Caco-2 (cell line): ENCODE data around the gene GPR3. TPM values are rescaled to one million over a fixed set of nuclear protein-coding genes. Genes with fewer than 3 reads are reported as not detected.

ENCODE experiments used
- BruUV-seq: library from RNA; stranded (reverse); fragments of 400-500 nt; replicated peaks from 2 replicates; lab custom pipeline; 2021; lab: Mats Ljungman, UMichigan
- CTCF ChIA-PET: fragments of 300-600 bp; sonication (Branson Sonifier 250); formaldehyde crosslinking; loops from one replicate; lab custom pipeline; 2022; ENCODE audit warnings: antibody characterized with exemption; lab: Charles Lee
- POLR2A ChIA-PET: fragments of 300-600 bp; sonication (Branson Sonifier 250); formaldehyde crosslinking; loops from one replicate; lab custom pipeline; 2022; ENCODE audit warnings: antibody characterized with exemption; lab: Charles Lee
- DNase-seq, 2 experiments: peaks; one replicate each; pipeline versions ENCODE4 v3.0.0 to v3.0.0-alpha.2; 2020 to 2022
- H3K27me3 ChIP-seq: replicated peaks from 2 replicates; pipeline ENCODE4 v1.6.0; 2011; ENCODE audit warnings: low read length; ENCODE audit not compliant: control insufficient read depth, insufficient read depth
- H3K36me3 ChIP-seq: 2 replicates; pipeline ENCODE4 v1.5.1; 2011; ENCODE audit warnings: low read length; ENCODE audit not compliant: control insufficient read depth, insufficient read depth
- H3K4me1 ChIP-seq: fragments of 250-450 bp; sonication (Bioruptor Pico); 2 replicates; pipeline ENCODE4 v1.5.1; 2020; ENCODE audit warnings: mild to moderate bottlenecking
- H3K4me3 ChIP-seq: 2 replicates; pipeline ENCODE4 v1.5.1; 2011; ENCODE audit warnings: low read depth, mild to moderate bottlenecking, control low read depth, low read length
- H3K9me3 ChIP-seq: fragments of 250-450 bp; sonication (Bioruptor Pico); 2 replicates; pipeline ENCODE4 v1.5.1; 2020; ENCODE audit warnings: mild to moderate bottlenecking, moderate library complexity
- H3K27ac Mint-ChIP-seq: one replicate; pipeline ENCODE4 v1.8.0; 2022; ENCODE audit warnings: mixed read lengths; ENCODE audit not compliant: unreplicated experiment
- H3K27me3 Mint-ChIP-seq: one replicate; pipeline ENCODE4 v1.8.0; 2022; ENCODE audit warnings: mixed read lengths; ENCODE audit not compliant: insufficient read depth, unreplicated experiment
- H3K36me3 Mint-ChIP-seq: one replicate; pipeline ENCODE4 v1.8.0; 2022; ENCODE audit warnings: mild to moderate bottlenecking, mixed read lengths; ENCODE audit not compliant: insufficient read depth, unreplicated experiment
- H3K4me1 Mint-ChIP-seq: one replicate; pipeline ENCODE4 v1.8.0; 2022; ENCODE audit warnings: low read depth, mixed read lengths; ENCODE audit not compliant: unreplicated experiment
- H3K4me3 Mint-ChIP-seq: one replicate; pipeline ENCODE4 v1.8.0; 2022; ENCODE audit warnings: mild to moderate bottlenecking, moderate library complexity, mixed read lengths; ENCODE audit not compliant: unreplicated experiment
- H3K9me3 Mint-ChIP-seq: one replicate; pipeline ENCODE4 v1.8.0; 2022; ENCODE audit warnings: mixed read lengths; ENCODE audit not compliant: unreplicated experiment
- intact Hi-C: fragments of 100-400 bp; cut with micrococcal nuclease; formaldehyde crosslinking; loops from one replicate; pipeline ENCODE4 v1.10.0; 2022; ENCODE audit not compliant: unreplicated experiment
- total RNA-seq: library from RNA; stranded (reverse); gene quantifications from 2 replicates; pipeline ENCODE4 v1.2.3, GENCODE V29; 2022
- TF ChIP-seq, protein P1 (sequence below), 2 experiments: fragments of 200-600 bp in 1 of 2; IDR thresholded peaks; 1 replicate in 1 of 2; 2 replicates in 1 of 2; pipeline versions ENCODE4 v1.5.1 to v1.8.0; 2011 to 2022; ENCODE audit warnings: antibody characterized with exemption in 1 of 2, control low read depth in 1 of 2, inconsistent platforms in 1 of 2, low read depth in 1 of 2, low read length in 1 of 2, mild to moderate bottlenecking in 1 of 2, moderate library complexity in 1 of 2; ENCODE audit not compliant: insufficient read depth in 1 of 2, severe bottlenecking in 1 of 2, unreplicated experiment in 1 of 2

The GPR3 gene
- total RNA-seq, 1 experiment from 2014 or later = 0.91 TPM

DNA sequence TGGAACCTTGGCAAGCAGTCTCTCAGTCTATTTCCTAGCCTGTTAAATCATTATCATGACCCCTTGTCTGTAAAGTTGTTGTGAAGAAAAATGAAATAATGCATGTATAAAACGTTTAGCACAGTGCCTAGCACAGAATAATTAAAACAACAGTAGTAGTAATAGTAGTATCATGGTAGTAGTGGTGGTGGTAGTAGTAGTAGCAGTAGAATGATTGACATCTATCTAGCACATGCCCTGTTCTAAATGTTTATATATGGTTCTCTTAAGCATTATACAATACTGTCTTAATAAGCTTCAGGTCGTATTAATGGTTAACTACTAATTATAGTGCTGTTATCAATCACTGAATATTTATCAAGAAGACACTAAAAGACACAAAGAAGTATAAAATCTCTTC lies 46.7 kb downstream of the GPR3 start:
- no TSS peak for BruUV-seq
- Mint-ChIP-seq H3K4me1 (no peaks in the 10 kb centered on the region), H3K9me3 (no peaks in the 10 kb centered on the region), H3K36me3 (peaks cover 8% of the 10 kb centered on the region), H3K4me3 (no peak overlapping the region), H3K27ac (no peak overlapping the region), H3K27me3 (no peaks in the 10 kb centered on the region)
- H3K36me3 ChIP-seq = no peaks in the 10 kb centered on the region; the same call in 1 of the 2 replicates
- DNase-seq = no peak
- intact Hi-C loops = no loop called here
- ChIA-PET POLR2A (no interaction called here), CTCF (no interaction called here)
- TF ChIP-seq, protein P1, sequence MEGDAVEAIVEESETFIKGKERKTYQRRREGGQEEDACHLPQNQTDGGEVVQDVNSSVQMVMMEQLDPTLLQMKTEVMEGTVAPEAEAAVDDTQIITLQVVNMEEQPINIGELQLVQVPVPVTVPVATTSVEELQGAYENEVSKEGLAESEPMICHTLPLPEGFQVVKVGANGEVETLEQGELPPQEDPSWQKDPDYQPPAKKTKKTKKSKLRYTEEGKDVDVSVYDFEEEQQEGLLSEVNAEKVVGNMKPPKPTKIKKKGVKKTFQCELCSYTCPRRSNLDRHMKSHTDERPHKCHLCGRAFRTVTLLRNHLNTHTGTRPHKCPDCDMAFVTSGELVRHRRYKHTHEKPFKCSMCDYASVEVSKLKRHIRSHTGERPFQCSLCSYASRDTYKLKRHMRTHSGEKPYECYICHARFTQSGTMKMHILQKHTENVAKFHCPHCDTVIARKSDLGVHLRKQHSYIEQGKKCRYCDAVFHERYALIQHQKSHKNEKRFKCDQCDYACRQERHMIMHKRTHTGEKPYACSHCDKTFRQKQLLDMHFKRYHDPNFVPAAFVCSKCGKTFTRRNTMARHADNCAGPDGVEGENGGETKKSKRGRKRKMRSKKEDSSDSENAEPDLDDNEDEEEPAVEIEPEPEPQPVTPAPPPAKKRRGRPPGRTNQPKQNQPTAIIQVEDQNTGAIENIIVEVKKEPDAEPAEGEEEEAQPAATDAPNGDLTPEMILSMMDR (IDR thresholded peaks at IDR 0.05; ENCODE audit: insufficient read depth in 1 of 2, low read depth in 1 of 2, low read length in 1 of 2, severe bottlenecking in 1 of 2, unreplicated experiment in 1 of 2) = no peak
- no peaks in the 10 kb centered on the region for H3K9me3 ChIP-seq
- H3K27me3 ChIP-seq = no peaks in the 10 kb centered on the region
- no peak overlapping the region for H3K4me3 ChIP-seq
- H3K4me1 ChIP-seq = no peaks in the 10 kb centered on the region

DNA sequence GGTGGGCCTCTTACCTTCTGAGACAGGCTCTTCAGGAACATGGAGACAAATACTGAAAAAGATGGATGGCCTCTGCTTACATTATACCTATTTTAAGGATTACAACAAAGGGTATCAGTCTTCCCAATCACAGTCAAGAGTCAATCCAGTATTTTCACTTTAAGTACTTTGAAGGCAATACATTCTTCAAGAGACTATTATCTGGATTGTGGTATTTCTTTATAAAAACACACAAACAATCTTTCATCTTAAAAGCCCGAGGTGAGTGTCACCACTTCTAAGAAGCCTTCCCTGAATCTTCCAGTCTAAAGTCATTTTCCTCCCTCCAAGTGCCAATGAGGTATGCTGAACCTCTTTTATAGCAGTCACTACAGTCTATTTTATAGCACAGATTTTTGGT lies 52.2 kb downstream of the GPR3 start:
- ChIA-PET POLR2A (no interaction called here), CTCF (no interaction called here)
- no TSS peak for BruUV-seq
- intact Hi-C loops = no loop called here
- Mint-ChIP-seq H3K4me3 (no peak overlapping the region), H3K27ac (no peak overlapping the region), H3K27me3 (no peaks in the 10 kb centered on the region), H3K36me3 (peaks cover 13% of the 10 kb centered on the region), H3K4me1 (no peaks in the 10 kb centered on the region), H3K9me3 (no peaks in the 10 kb centered on the region)
- DNase-seq = no peak
- Histone ChIP-seq H3K4me3 (no peak overlapping the region), H3K27me3 (no peaks in the 10 kb centered on the region), H3K4me1 (no peaks in the 10 kb centered on the region), H3K9me3 (no peaks in the 10 kb centered on the region), H3K36me3 (no peaks in the 10 kb centered on the region)
- TF ChIP-seq, protein P1 (IDR thresholded peaks at IDR 0.05; ENCODE audit: insufficient read depth in 1 of 2, low read depth in 1 of 2, low read length in 1 of 2, severe bottlenecking in 1 of 2, unreplicated experiment in 1 of 2) = no peak

Other genes starting within 250 kb of the GPR3 start
- 28.9 and 31.0 TPM in 2 replicates for gene SLC9A1, start 237.5 kb upstream of the GPR3 start, total RNA-seq
- gene WDTC1, start 158.0 kb upstream of the GPR3 start, total RNA-seq = 15.1 and 17.2 TPM in 2 replicates
- gene TMEM222, start 70.5 kb upstream of the GPR3 start, total RNA-seq = 26.7 and 32.3 TPM in 2 replicates
- 11.0 and 11.2 TPM in 2 replicates for gene SYTL1, start 50.6 kb upstream of the GPR3 start, total RNA-seq
- gene MAP3K6, start 25.7 kb upstream of the GPR3 start, total RNA-seq = 8.8 and 11.7 TPM in 2 replicates
- gene FCN3, start 17.8 kb upstream of the GPR3 start, total RNA-seq = not detected in 2 replicates
- gene CD164L2, start 9.3 kb upstream of the GPR3 start, total RNA-seq = 0.21 TPM in 1 of 2 replicates, not detected in the other
- gene WASF2, start 97.5 kb downstream of the GPR3 start, total RNA-seq = 59.2 and 68.6 TPM in 2 replicates
- gene AHDC1, start 211.5 kb downstream of the GPR3 start, total RNA-seq = 17.0 and 17.3 TPM in 2 replicates
- gene FGR, start 242.6 kb downstream of the GPR3 start, total RNA-seq = not detected in 2 replicates